ENCODE measurements around the gene RTF1.

DNA sequence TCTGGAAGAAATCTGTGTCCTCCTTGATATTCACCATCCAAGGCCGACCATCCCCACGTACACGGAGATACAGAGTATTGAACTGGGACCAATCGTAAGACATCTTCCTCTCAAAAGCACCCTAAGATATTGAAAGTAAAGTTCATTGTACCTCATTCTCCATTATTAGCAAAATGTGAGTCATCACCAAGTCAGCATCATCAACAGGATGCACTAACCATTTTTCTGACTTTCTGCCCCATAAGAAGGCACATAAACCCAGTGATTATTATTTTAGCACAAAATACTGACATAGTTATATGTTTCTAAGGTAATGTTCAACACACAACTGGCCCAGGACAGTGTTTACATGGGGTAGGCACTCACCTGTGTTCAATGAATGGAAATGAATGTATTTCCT is 22.0 kb upstream of the RTF1 start:
- TF ChIP-seq, protein P1, sequence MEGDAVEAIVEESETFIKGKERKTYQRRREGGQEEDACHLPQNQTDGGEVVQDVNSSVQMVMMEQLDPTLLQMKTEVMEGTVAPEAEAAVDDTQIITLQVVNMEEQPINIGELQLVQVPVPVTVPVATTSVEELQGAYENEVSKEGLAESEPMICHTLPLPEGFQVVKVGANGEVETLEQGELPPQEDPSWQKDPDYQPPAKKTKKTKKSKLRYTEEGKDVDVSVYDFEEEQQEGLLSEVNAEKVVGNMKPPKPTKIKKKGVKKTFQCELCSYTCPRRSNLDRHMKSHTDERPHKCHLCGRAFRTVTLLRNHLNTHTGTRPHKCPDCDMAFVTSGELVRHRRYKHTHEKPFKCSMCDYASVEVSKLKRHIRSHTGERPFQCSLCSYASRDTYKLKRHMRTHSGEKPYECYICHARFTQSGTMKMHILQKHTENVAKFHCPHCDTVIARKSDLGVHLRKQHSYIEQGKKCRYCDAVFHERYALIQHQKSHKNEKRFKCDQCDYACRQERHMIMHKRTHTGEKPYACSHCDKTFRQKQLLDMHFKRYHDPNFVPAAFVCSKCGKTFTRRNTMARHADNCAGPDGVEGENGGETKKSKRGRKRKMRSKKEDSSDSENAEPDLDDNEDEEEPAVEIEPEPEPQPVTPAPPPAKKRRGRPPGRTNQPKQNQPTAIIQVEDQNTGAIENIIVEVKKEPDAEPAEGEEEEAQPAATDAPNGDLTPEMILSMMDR (IDR thresholded peaks at IDR 0.05; ENCODE audit: low read depth, low read length, poor library complexity, severe bottlenecking), result no peak
- TF ChIP-seq EZH2phosphoT487 (IDR thresholded peaks at IDR 0.05; ENCODE audit: borderline replicate concordance, low read length), result no peak

Data from DOHH2 (cell line).